GM18511 (cell line): ENCODE data around the gene MCMBP.

Experiments used
- ATAC-seq: cut with Tn5 transposase; IDR thresholded peaks from one replicate; pipeline ENCODE4 v1.9.1; 2021; ENCODE audit warnings: mild to moderate bottlenecking, moderate library complexity; ENCODE audit not compliant: unreplicated experiment

Gene MCMBP

DNA sequence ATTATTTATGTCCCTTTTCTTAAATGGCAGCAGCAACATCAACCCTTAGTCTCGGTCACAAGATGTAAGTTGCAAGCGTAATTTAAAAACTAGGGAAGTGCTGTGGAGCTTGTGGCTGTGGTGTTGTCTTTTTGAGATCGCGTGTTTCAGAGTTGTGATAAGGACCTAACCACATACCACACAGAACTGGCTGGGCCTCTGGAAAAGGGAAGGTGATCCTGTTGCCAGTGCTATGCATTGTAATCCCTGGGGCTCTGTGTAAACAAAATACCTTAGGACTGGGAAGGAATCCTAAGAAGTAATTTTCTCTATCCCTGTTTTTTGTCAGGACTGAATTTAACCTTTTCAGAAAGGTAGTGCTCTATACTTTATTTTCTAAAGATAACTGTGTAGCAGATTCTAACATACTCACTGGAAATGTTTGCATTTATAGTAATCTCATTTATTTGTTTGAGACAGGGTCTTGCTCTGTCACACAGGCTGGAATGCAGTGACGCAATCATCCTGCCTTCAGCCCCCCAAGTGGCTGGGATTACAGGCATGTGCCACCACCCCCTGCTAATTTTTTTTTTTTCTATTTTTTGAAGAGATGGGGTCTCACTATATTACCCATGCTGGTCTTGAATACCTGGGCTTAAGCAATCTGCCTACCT, 86.4 kb downstream of the MCMBP start:
- ATAC-seq: no peak

DNA sequence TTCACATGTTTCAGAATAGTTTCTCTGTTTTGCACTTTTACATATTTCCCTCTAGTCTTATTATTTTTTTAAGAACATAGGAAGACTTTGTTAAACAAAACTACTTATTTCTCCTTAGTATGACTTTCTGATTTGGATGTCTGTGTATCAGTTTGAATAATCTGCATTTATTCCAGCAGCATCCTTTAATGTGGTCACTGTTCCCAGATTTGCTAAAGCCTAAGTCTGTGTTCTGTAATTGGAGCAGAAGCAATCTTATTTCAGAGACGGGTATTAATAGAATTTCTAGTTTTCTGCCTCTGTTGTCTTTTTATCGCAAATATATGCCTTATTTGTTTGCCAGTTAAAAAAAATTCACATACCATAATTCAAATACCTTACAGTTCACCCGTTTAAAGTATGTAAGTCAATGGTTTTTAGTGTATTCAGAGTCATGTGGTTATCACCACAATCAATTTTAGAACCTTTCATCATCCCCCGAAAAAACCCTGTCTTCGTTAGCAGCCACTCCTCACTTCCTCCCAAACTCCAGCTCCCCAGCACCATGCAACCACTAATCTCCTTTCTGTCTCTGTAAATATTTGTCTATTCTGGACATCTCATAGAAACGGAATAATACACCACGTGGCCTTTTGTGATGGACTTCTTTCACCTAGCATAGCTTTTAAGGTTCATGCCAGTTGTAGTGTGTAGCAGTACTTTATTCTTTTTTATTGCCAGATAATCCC, 88.1 kb downstream of the MCMBP start:
- peak; percentile 71 for ATAC-seq

DNA sequence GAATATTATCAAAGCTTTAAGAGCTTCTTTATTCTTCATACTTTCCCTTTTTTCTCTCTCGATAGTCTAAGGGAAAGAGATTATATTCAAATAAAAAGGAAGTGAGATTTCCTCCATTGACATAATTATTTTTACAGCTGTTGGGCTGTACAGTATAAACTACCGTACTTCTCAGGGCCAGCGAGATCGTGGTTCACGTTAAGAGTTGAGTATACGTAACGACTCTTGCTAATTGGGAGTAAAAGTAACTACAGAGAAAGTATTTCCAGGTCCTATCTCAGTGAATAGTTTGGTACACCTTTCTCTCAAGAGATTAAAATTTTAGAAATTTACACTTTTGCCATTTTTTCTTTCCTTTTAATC, 89.0 kb downstream of the MCMBP start:
- ATAC-seq: no peak

DNA sequence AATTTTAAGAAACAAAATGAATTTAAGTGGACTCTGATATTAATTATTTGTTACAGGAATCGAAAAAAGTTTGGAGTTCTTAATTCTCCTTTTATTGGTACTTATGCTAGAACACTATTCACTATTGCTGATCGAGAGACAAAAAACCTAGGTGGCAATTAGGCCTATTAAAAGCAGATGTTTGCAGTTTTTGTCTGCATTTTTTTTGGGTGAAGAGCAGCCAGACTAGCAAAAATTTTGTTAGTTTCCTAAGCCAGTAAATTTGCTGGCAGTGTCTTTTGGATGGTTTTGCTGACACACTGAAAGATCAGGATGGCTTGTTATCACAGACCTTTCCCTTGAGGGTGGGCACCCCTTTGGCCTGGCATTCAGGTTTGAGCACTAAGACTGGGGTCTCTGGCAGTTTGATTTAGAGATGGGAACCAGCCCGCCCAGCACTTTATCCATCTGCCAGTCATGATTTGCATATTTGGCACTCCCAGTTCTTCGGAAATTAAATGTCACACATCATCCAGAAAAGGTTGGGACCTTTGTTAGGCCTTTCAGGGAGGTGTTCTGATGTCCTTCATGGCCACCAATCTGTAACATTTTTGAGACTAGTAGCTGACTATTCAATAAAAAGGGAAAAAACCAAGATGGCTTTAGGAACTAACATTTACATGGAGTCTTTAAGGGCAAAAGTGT, 89.5 kb downstream of the MCMBP start:
- ATAC-seq: no peak

DNA sequence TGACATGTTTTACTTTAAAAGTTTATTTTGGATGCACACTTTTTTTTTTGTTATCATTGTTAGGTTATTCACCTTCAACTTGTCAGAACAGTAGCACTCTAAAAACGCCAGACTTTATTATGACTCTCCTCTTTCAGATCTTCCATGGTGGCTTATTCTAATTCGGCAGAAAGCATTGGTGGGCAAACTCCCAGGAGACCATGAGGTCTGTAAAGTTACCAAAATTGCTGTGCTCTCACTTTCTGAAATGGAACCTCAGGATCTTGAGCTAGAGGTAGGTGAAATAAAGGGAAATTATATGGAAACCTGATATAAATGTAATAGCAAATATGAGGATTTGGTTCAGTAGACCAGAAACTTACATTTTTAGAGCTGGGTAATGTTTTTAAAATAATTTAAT, 91.1 kb downstream of the MCMBP start:
- no peak for ATAC-seq

DNA sequence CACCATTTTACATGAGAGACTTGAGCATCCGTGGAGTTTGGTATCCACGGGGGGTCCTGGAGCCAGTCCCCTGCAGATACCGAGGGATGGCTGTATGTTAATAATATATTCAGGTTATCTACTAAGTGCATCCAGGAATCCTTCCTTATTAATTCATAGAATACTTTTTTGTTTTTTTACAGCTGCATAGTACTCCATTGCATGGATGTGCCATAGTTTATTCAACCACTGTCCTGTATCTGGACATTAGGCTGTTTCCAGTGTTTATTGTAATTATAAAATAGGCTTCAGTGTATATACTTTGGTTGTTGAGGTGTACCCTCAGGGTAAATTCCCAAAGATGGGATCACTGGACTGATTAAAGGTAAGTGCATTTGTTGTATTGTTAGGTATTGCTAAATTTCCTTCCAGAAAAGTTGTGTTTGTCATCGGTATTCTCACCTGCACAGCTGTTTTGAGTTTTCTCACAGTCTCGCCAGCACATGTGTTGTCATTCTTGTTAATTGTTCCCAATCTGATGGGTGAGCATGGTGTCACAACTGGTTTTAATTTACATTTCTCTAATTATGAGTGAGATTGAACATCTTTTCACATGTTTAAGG, 91.7 kb downstream of the MCMBP start:
- no peak for ATAC-seq
